IPS DF 6.9 (cell line): ENCODE data around the gene CMIP.

Experiments used
- DNase-seq: peaks from one replicate; pipeline ENCODE4 v3.0.0-alpha.2; 2013; ENCODE audit warnings: low read depth, low spot score
- H3K27ac ChIP-seq: one replicate; pipeline ENCODE4 v1.5.1; 2013; ENCODE audit warnings: low read length, control low read depth
- H3K27me3 ChIP-seq: 2 replicates; pipeline ENCODE4 v1.6.1; 2013; ENCODE audit warnings: mild to moderate bottlenecking, low read length; ENCODE audit not compliant: control insufficient read depth, insufficient read depth
- H3K36me3 ChIP-seq: 2 replicates; pipeline ENCODE4 v1.6.1; 2013; ENCODE audit warnings: low read length; ENCODE audit not compliant: control insufficient read depth, insufficient read depth
- H3K4me1 ChIP-seq: 2 replicates; pipeline ENCODE4 v1.6.1; 2013; ENCODE audit warnings: low read length; ENCODE audit not compliant: control insufficient read depth, insufficient read depth
- H3K4me3 ChIP-seq: 2 replicates; pipeline ENCODE4 v1.5.1; 2013; ENCODE audit warnings: mild to moderate bottlenecking, low read length
- H3K9me3 ChIP-seq: 2 replicates; pipeline ENCODE4 v1.6.1; 2013; ENCODE audit warnings: low read length, inconsistent platforms; ENCODE audit not compliant: control insufficient read depth, insufficient read depth
- WGBS: extraction: QIAGEN DNeasy Blood & Tissue Kit; methylation state at CpG from one replicate; pipeline ENCODE4 v1.1.7; 2013; ENCODE audit warnings: mixed read lengths, missing lambda C conversion rate; ENCODE audit not compliant: insufficient read length, insufficient coverage; 5-methylcytosine and 5-hydroxymethylcytosine counted together

Gene CMIP

DNA sequence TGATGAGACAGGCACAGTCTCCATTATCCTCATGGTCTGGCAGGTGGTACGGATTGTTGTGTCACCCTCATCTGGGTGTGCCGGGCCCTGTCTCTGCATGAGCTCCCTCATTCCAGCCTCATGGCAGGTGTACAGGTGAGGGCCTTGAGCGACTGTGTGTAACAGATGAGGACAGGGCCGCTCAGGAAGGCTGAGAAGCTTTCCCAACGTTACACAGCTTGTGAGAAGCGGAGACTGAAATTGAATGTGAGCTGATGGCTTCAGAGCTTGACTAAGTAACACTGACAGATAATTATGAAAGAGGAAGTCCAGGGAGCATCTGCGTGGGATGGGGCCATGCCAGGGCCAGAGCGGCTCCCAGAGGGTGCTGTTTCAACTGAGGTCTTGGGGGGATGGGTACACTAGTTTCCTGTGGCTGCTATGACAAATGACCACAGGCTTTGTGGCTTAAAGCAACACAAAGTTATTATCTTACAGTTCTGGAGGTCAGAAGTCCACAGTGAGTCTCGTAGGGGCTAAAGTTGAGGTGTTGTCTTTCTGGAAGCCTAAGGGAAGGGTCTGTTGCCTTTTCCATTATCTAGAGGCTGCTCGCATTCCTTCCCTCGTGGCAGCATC, 36.7 kb downstream of the CMIP start:
- Histone ChIP-seq H3K4me1 (peaks cover 3% of the 10 kb centered on the region; the same call in 1 of the 2 replicates), H3K36me3 (no peaks in the 10 kb centered on the region), H3K27me3 (no peaks in the 10 kb centered on the region), H3K27ac (no peak overlapping the region), H3K4me3 (no peak overlapping the region), H3K9me3 (no peaks in the 10 kb centered on the region)
- no peak for DNase-seq
- no CpG with 5 or more reads among the region's 11 CpGs for WGBS

DNA sequence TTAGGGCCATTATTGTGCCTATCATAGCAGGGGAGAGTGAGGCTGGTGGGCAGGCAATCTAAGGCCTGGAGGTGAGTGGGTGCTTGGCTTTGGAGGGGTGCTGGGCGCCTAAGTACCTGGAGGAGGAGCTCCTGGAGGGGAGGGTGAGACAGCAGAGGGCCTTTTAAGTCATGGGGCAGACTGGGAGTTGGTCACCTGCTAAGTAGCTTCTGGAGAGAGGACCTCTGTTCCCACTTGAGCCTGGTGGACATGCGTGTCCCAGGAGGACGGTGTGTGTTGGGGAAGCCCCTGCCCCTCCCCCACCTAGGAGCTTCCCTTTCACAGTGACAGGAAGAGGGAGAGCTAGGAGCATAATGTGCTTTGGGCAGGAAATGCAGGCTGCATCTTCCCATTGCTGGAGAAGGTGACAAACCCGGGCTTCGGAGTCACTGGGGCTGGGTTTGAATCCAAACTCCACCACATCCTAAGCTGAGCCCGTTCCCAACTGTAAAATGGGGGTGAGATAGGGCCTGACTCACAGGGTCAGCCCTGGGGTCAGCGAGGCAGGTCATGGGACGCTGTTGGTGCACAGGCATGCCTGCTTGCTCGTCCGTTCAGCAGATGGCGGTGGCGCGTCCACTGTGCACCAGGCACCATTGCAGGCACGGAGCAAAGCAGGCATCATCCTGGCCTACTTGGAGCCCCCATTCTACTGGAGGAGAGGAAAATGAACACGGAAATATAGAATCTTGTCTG, 37.9 kb downstream of the CMIP start:
- Histone ChIP-seq H3K27me3 (no peaks in the 10 kb centered on the region), H3K9me3 (no peaks in the 10 kb centered on the region), H3K27ac (no peak overlapping the region), H3K4me1 (peaks cover 5% of the 10 kb centered on the region; the same call in 1 of the 2 replicates), H3K36me3 (no peaks in the 10 kb centered on the region), H3K4me3 (no peak overlapping the region)
- no CpG with 5 or more reads among the region's 15 CpGs for WGBS
- no peak for DNase-seq

DNA sequence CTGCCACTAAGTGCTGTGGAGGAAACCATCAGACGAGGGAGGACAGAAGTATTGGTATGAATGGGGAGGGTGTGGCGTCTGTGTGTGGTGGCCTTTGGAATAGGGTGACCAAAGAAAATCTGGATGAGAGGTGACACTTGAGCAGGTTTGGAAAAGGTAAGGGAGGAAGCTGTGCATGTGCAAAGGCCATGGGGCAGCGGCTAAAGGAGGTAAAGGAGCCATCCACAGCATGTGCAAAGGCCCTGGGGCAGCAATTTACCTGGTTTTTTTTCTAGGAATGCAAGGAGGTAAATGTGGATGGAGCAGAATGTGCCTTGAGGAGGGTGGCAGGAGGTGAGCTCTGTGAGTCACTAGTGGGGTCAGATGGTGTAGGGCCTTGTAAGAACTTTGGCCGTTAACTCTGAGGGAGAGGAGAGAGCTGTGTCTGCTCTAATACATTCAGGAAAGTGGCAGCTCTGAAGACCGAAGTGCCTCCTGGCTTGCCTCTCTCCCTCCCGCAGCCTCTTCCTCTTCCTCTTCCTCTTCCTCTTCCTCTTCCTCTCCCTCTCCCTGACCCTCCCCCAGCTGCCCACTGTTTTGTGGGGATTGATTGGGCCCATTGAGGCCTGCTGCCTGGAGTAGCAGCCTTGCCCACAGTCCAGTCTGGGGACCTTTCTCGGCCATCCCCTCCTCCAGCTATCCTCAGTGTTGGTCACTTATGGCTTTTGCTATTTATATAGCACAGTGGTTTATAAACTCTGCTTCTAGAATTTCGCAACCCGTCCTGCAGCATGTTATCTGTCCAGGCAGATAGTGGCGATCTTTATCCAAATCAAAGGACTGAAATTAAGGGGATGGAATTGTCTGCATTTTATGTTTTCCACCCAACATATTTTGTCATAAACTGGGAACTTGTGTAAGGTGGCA, 38.7 kb downstream of the CMIP start:
- Histone ChIP-seq H3K27me3 (no peaks in the 10 kb centered on the region), H3K4me1 (peaks cover 5% of the 10 kb centered on the region; the same call in 1 of the 2 replicates), H3K9me3 (no peaks in the 10 kb centered on the region), H3K4me3 (no peak overlapping the region), H3K27ac (no peak overlapping the region), H3K36me3 (no peaks in the 10 kb centered on the region)
- DNase-seq, result no peak
- no CpG with 5 or more reads among the region's 10 CpGs for WGBS

DNA sequence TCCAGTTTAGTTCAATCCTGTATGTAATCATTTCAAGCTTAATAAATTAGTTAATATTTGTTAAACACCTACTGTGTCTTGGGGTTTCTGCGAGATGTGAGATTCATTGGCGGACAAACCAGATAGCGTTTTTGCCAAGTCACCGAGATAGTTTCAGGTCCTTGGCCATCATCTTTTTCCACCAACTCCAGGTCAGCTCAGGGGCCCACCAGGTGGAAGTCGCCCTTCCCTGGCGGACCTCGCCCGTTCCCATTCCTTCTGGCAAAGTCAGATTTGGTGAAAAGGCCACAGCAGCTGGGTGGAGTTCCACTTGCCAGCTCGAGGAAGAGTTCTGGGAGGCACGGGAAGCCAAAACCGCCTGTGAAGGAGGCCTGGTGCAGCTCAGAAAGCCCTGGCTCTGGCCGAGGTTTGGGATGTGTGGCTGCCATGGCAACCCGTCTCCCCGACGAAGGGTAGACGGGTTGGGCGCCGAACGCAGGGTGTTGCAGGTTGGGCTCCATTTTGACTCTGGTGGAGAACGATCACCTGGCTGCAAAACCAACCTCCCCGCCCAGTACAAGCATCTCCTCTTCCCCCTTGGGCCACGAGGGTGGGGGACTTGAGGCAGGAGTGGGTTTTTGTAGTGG, 39.5 kb downstream of the CMIP start:
- no peak overlapping the region for H3K27ac ChIP-seq

DNA sequence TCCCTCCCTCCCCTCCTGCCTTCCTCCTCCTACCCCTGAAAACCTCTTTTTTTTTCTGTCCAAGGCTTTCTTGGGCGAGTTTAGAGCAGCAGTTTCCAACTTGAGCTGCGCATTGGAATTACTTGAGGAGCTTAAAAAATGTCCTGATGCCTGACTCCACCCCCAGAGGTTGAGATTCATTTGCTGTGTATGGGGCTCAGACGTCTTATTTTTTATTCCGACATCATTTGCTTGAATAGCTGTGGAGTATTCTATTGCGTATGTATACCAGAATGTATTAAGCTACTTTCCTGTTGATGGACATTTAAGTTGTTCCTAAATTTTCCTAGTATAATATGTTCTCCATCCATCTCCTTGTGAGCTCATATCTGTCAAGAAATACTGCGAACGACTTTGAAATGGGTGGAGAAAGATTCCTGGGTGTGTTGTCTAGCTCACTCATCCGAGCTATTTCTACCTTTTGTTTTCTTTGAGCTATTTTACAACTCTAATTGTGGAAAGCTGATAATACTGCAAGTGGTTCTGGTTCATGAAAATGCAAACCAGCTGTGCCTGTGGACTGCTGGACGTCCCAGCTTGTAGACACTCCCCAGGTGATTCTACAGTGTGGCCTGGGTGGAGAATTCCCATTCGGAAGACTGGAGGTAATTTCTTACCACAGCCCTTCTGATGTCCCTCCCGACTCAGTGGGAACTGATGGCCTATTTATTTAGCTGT, 40.5 kb downstream of the CMIP start:
- no CpG with 5 or more reads among the region's 11 CpGs for WGBS
- no peak for DNase-seq
- Histone ChIP-seq H3K4me1 (peaks cover 5% of the 10 kb centered on the region; the same call in 1 of the 2 replicates), H3K27ac (no peak overlapping the region), H3K36me3 (no peaks in the 10 kb centered on the region), H3K4me3 (no peak overlapping the region), H3K27me3 (no peaks in the 10 kb centered on the region), H3K9me3 (no peaks in the 10 kb centered on the region)

More for the DNA sequence above, 39.5 kb downstream of the CMIP start:
- Histone ChIP-seq H3K9me3 (no peaks in the 10 kb centered on the region), H3K27me3 (no peaks in the 10 kb centered on the region), H3K4me1 (peaks cover 5% of the 10 kb centered on the region; the same call in 1 of the 2 replicates), H3K36me3 (no peaks in the 10 kb centered on the region), H3K4me3 (no peak overlapping the region)
- DNase-seq, result no peak
- no CpG with 5 or more reads among the region's 22 CpGs for WGBS

DNA sequence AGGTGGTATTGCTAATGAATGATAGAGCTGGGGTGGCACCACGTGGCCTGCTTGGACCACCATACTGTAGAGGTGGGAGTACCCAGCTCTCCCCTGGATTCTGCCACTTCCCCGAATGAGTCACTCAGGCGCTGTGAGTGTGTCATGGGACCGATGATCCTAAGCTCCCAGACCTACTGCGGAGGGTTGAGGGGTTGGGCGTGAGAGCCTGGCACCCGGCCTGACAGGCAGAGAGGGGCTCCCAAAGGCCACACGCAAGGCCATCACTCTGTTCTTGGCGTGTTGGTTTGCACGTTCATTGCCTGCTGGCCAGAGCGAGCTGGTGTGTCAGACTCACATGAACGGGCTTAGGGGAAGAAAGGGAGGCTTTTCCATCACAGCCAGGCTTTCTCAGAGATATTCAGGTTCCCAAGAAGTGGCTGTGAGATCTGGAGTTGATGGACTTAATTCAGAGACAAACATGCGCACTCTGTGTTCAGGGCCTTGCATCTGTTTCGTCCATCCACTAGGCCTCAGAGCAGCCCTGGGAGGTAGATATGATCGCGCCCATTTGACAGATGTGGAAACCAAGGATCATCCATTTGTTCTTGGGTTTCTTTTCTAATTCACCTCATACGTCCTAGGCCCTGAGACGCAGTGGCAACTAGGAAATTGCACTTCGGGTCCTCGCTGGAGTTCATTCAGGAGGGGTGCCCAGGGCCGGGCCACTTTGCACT, 41.4 kb downstream of the CMIP start:
- no peak overlapping the region for H3K4me3 ChIP-seq
- H3K4me1 ChIP-seq, result peaks cover 5% of the 10 kb centered on the region; the same call in 1 of the 2 replicates

DNA sequence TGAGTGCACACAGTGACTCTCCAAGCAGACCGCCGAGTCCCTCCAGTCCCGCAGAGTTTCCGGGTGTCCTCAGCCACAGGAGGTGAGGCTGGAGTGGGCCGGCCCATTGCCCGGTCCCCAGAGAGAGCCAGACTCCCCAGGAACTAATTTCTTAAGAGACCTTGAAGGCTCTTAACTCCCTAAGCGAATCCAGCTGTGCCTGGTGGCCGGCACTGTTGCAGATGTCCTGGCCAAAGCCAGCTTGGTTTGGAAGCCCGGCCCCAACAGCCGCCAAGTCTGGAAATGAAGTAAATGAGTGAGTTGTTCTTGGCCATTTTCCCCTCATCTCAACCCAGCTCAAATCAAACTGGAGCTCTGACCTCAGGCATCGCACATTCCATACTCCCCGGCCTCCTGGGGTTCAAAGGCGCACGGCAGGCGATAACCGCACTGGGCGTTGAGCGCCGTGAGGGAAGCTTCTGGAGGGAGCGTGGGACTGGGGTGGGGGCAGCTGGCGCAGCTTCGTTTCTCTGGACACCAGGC, 42.0 kb downstream of the CMIP start:
- H3K4me1 ChIP-seq, result peaks cover 3% of the 10 kb centered on the region; the same call in 1 of the 2 replicates
- no peak for DNase-seq
- no peaks in the 10 kb centered on the region for H3K36me3 ChIP-seq
- H3K27me3 ChIP-seq, result no peaks in the 10 kb centered on the region
- WGBS, result no CpG with 5 or more reads among the region's 22 CpGs
- no peaks in the 10 kb centered on the region for H3K9me3 ChIP-seq
- H3K27ac ChIP-seq, result no peak overlapping the region
- H3K4me3 ChIP-seq, result no peak overlapping the region

More for the DNA sequence above, 41.4 kb downstream of the CMIP start:
- Histone ChIP-seq H3K9me3 (no peaks in the 10 kb centered on the region), H3K36me3 (no peaks in the 10 kb centered on the region), H3K27me3 (no peaks in the 10 kb centered on the region), H3K27ac (no peak overlapping the region)
- no CpG with 5 or more reads among the region's 21 CpGs for WGBS
- no peak for DNase-seq

DNA sequence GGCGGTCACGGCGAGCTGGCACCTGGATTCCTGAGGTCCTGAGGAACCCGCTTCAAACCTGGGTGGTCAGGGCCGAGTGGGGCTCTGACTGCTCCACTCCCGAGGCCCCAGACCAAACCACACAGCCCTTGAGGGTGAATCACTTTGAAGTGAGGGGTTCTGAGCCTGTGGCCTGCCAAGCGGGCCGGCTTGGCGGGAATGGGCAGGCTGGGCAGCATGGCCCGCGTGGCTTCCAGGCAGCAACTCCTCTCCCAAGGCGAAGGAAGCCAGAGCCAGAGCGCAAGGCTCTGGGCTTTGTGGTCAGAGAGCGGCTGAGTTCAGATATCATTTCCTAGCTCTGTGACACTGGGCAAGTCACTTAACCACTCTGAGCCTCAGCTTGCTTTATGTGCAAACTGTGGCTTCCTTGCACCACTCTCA, 42.7 kb downstream of the CMIP start:
- WGBS, result no CpG with 5 or more reads among the region's 14 CpGs
- no peaks in the 10 kb centered on the region for H3K9me3 ChIP-seq
- peaks cover 3% of the 10 kb centered on the region; the same call in 1 of the 2 replicates for H3K4me1 ChIP-seq
- no peak for DNase-seq
- no peaks in the 10 kb centered on the region for H3K27me3 ChIP-seq
- no peaks in the 10 kb centered on the region for H3K36me3 ChIP-seq
- H3K4me3 ChIP-seq, result no peak overlapping the region
- H3K27ac ChIP-seq, result no peak overlapping the region
